HG03175 (cell line): ENCODE results near the gene AAK1.

Experiments
- ATAC-seq: cut with Tn5 transposase; IDR thresholded peaks from one replicate; pipeline ENCODE4 v1.9.1; 2021; ENCODE audit warnings: mild to moderate bottlenecking, moderate library complexity; ENCODE audit not compliant: unreplicated experiment

Gene AAK1

DNA sequence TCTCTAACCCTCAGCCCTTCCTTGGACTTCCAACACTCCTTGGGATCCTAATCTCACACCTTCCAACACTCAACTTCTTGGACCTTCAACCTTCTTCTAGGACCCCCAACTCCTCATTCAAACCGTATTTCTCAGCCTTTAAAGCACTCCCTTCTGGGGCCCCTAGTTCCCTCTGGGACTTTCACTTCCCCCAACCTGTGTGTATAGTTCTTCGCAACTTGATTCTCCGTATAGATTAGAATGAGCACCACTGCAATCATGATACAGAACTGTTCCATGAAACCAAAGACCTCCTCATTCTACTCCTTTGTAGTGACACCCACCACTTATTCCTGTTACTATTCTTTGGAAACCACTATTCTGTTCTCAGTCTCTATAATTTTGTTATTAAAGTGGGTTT lies 144.3 kb downstream of the AAK1 start:
- ATAC-seq: no peak

DNA sequence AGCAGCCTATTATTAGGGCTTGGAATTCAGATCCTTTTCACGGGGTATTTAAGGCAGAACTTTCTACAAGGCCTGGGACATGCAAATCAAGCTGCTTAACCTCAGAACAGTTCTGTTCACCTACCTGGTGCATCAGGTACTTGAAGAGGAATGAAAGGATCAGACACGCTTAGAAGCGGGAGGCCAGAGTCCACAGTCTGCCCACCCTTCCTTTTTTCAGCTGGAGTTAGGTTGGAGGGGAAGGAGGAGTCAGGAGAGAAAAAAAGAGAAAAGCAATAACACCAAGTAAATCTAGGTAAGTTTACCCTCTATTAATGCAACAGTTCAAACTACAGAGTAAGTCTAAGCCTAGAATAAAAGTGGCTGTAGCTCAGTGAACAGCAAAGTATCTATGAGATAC lies 147.7 kb downstream of the AAK1 start:
- ATAC-seq: no peak

DNA sequence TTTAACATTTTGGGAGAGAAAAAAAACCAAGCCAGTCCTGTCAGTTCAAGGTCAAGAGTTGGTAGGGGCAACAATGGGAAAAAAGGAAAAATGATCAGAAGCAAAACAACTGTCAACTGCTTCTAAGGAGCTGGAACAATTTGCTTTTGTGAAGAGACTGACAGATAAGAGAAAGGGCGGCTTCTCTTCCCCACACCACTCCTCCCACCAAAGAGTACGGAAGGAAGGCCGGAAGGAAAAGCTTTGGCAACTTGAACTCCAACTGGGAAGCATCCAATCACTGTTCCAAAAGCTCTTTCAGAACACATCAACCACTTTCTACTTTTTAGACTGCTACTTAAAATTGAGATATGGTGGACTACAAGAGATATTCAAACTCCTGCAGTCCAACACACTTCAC lies 148.5 kb downstream of the AAK1 start:
- ATAC-seq: no peak

DNA sequence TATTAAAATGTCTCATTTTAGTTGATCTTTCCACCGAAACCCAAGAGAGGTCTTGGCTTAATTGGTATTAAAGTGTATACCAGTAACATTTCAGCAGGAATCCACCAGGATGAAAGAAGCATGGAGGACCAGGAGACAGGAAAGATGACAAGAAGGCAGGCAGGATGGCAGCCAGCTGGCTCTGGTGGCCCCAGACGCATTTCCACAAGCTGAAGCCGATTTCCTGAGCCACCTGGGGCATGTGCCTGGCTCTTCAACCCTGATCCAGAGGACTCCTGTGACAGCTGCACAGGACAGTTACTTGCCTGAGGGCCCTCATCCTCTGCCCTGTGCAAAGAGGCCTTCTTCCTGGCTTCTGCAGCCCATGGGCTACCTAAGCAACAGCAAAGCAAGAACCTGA lies 149.4 kb downstream of the AAK1 start:
- no peak for ATAC-seq

DNA sequence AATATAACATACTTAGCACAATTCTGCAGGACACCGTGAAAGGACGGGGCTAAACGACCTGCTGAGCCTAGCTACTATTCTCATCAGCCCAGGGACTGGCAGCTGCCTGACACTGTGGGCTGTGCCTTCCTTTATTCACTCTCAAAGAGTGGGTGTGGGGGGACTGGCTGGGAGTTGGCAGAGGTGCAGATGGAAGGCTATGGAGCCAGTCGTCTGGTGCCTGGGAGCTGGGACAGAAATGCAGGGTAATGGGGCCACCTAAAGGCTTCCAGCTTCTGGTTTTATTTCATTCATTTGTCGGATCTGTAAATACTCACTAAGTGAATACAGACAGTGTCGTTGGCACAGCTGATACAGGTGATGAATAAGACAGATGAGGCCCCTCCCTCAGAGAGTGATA lies 150.3 kb downstream of the AAK1 start:
- no peak for ATAC-seq

DNA sequence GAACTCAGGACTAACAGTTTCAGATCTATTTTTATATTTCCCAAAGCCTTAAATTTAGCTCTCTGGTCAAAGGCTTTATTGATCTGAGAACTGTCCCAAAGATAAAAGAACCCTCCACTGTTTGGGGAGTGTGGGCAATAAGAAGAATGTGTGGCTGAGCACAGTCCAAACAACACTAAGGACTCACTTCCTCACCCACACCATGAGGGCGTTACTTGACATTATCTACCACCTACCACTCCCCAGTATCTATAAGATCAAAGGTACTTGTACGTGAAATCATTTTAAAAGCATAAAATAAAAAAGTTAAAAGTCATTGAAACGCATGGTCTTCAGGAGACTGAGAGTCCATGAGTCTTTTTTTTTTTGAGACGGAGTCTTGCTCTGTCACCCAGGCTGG lies 151.7 kb downstream of the AAK1 start:
- ATAC-seq: no peak

DNA sequence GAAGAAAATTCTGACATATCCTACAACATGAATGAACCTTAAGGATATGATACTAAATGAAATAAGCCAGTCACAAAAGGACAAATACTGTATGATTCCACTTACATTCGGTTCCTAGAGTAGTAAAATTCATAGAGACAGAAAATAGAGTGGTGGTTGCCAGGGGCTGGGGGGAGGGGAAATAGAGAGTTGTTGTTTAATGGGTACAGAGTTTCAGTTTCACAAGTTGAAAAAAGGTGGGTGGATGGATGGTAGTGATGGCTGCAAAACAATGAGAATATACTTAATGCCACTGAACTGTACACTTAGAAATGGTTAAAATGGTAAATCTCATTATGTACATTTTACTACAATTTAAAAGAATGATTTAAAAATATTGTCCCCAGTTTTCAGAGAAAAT lies 153.1 kb downstream of the AAK1 start:
- no peak for ATAC-seq

DNA sequence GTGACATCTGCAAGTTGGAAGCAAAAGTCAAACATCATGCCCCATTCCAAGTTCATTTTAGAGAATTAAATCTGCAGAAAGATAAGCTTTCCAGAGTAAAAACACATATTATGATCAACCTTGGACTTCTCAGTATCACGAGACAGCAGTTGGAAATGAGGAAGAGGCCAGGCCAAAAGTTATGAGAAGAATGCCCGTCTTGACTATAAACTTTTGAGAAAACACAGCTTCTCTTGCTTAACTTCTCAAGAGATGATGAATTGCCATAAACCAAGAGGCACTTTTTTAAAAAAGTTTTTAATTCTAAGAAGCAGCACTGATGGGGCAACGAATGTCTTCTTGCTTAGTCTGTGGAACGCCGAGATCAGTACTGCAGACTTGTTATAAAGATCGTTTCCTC lies 153.7 kb downstream of the AAK1 start:
- ATAC-seq: no peak

DNA sequence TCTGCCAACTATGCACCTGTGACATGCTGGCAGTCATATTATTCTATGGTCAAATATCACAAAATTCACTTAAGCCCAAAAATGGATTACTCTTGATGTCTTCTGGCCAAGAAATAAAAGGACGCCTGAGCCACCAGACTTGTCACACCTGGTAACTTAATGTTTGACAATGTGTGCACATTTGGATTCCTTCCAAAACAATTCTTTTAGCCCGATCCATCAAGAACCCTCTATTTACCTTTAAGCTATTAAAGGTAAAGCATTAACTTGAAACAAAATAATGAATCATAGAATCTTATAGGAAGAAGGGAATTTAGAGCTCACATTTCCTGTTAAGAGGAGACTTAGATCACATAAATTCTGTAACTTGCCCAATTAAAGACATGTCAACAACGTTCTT lies 159.8 kb downstream of the AAK1 start:
- no peak for ATAC-seq

DNA sequence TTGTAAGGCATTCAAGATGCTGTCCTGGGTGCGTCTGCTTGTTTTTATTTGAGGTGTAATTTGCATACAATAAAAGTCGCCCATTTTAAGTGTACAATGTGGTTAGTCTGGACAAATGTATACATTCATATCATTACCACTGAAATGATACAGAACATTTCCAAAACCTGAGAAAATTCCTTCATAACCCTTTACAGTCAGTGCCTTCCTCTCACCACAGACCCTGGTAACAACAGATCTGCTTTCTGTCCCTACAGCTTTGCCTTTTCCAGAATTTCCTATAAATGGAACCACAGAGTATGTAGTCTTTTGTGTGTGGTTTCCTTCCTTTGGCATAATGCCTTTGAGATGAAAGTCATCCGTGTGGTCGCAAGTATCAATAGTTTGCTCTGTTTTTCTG lies 160.5 kb downstream of the AAK1 start:
- no peak for ATAC-seq

DNA sequence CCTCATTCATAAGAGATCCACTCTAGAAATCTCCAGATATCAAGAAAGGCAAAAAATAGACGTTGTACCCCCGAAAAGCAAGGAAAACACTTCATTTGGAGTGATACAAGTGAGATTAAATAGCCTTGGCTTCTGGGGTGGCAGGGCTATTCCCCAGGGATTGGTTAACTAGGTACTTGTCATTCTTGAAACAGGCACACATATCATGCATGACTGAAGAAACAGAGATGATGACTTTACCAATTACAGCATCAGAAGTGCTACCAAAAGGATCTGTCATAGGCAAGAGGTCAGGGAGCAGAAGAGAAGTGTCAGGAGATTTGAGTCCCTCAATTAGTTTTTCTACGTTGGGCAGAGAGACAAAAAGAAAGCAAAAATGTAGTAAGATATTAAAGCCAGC lies 161.1 kb downstream of the AAK1 start:
- ATAC-seq: no peak

DNA sequence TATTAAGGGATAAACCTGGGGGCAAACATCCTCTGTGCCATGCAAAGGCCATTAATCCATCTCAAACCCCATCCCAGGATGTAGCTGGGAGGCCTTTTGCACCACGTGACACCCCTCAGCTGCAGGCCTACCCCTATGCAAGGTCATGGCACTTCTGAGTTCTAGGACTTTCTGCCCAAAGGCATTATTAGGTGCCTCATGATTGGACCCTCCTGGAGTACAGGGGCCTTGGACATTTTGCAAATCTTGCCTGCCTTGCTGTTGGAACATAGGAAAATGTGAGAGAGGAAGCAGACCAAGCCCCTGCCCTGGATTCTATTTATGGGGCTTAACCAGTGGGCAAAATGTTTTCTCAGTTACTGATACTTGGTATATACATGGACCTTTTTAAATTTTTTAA lies 162.1 kb downstream of the AAK1 start:
- ATAC-seq: no peak

DNA sequence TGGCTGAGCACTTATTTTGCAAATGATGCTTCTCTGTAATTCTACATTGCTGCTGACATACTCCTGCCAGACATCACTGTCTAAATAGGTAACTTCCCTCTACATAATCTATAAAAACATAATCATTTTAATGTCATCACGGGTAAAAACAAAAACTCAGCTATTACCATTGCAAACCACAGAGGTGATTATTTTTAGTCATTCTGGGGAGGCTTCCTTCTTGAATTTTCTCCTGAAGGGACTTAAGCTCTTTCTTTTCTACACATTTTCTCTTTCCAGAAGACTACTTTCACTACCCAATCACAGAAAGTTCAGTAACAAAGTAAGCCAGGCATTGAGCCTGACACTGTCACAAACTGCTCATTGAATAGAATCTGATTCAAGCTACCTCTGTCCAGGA lies 165.9 kb downstream of the AAK1 start:
- no peak for ATAC-seq

DNA sequence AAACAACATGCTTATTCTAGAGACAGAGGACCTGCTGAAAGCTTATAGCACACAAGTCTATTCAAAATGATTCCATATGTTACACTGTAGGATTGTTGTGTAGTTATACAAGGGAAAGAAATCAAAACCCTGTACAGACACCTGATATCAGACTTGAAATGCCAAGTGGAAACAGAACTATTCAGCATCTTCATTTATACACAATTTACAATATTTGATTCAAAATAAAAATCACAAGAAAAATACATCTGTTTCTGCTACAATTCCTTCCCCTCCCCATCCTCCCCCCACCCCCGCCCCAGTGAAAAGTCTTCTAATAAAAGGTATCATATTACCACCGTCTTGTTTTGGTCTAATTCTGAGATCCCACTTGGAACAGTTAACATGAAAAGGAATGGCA lies 168.9 kb downstream of the AAK1 start:
- ATAC-seq: no peak

DNA sequence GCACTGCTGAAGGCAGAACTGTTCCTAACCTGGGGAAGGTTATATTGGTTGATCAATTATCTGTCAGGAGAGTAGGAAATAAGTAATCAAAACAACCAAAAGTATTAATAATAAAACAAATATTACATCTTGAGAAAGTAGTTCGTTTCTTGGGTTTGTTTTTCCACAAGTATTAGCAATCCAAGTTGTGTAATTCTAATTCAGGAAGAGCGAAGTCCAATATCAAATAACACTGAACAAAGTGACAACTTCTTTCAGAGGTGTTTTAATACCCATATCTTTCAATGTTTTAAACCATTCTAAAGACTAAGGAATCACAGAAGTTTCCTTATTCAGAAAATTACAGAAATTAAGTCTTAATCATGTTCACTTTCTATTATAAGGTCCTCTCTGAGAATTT lies 171.7 kb downstream of the AAK1 start:
- ATAC-seq: no peak

DNA sequence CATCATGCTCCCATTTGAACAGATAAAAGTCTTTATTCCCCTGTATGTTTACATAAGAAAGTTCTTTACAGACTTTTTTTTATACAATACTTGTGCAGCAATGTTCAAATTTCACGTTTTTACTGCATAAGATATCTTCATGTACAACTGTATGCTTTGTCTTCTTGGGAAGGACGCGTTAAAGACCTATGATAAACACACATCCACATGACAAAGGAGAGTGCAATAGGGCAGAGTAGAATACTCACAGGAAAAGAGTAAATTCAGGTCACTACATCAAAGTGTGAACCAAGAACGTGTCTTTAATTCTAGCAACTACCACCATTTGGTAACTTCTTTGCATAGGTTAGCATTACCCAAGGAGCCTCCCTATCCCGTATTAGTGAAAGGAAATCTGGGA lies 172.6 kb downstream of the AAK1 start:
- no peak for ATAC-seq

DNA sequence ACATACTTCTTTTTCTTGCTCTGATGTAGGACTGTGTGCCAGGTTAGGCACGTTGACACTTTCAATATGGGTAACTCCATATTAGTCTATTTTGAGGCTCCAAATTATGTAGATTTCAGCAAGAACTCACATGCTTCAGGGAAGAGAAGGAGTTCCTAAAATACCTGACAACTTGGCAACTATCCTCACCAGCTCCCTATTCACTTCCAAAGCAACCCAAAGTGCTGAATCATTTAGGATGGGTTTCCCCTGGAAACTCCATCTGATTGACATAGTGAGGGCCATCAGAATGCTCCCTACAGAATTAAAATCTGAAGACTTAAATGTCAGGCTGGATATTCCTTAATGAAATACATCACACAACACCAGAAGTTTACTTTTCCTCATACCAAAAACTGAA lies 173.8 kb downstream of the AAK1 start:
- ATAC-seq: no peak

DNA sequence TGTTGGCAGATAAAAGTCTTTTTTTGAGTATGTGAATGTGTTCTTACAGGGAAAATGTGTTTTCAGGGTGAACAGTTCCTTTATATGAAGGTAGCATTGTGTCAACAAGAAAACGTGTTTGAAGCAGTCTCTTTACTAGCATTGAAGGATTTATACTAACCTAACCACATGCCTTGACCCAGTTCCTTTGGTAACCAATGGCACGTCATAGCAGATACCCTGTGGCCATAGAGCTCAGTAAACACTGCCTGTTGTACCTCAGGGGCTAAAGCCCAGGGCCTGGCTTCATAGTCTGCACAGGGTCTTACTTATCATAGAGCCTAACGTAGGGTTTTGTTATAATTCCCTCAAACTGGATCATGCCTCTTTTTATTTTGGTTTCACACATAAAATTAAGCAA lies 174.2 kb downstream of the AAK1 start:
- no peak for ATAC-seq

DNA sequence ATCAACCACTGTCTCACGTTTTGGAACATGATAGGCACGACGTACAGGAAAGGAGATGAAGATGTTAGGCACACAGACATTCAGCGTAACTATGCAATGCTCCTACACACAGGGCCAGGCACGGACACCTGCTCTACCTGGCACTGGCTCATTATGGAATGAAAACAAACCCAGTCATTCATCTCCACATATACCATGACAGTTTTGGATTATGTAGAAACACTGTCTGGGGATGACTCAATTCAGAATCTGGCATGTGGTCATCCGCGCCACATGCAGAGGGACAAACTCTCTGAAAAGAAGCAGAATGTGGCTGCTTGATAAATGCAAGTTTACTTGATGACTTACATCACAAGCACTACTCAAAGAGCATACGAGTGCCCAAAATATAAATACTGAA lies 176.8 kb downstream of the AAK1 start:
- ATAC-seq: no peak

DNA sequence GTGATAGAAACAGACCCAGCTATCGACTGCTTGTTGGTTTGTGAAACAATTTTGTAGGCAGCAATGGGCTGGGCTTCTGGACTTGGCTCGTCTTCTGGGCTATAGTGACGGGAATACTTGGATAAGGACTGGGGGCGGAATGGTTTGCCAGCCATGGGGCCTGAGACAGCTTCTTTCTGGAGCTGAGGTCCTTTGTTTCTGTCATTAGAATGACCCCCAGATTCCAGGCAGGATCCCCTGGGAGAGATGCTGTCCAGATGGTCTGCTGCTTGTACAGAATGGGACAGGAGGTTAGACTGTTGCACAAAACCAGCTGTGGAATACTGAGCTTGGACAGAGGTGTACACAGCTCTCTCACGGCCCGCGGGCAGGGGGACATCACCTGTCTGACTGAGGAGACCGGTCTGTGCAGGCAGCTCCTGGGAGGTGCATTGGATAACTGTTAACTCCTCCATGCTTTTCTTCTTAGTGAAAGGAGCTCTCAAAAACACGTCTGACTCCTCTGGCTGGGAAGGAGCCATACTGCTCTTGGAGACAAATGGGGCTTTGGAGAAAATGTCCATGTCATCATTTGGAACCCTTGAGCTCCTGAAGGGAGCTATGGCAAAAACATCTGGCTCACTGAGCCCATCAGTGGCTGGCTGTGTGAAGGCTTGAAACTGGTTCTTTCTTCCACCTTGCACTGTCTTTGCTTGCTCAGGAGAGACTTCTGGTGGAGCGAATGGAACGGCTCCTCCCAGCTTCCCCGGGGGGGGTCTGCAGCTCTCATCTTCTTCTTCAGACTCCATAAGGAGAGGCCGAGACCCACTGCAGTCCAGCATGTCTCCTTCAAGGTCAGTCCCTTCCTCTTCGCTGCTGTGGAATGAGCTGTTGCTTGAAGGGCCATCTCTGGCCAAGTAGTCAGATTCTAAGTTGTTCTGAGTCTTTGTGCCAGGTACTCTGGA lies 177.8 kb downstream of the AAK1 start:
- no peak for ATAC-seq

DNA sequence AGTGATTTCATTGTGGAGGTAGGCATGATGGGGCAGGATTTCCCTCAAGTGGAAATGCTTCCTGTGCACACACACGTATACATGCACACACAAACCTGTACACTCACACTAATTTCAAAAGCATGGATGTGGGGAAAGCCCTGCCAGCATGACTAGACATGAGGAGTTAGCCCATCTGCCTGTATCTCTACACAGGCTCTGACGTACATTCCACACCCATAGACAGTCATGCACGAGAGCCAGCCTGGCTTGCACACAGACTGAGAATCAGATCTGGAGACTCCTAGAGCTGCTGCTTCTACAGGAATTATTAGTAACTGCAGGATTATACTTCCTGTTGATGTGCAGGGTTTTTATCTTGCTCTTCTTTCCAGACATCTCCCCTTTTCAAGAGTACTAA lies 179.0 kb downstream of the AAK1 start:
- no peak for ATAC-seq

DNA sequence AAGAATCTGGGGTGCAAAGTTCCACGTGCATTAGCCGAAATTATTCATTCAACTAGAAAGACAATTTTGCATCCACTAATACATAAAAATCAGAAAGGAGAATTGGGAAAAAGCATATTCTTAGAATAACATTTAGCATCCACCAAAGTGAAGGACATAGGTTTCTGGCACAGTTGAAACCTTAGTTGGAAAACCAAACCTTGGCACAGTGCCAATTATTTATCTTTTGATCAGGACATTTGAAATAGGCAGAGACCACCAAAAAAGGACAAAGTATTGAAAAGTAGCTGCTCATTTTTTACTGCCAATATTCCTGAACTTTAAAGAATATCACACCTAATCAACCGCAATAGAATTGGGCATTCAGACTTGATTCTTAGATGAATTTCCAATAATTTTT lies 180.8 kb downstream of the AAK1 start:
- no peak for ATAC-seq

DNA sequence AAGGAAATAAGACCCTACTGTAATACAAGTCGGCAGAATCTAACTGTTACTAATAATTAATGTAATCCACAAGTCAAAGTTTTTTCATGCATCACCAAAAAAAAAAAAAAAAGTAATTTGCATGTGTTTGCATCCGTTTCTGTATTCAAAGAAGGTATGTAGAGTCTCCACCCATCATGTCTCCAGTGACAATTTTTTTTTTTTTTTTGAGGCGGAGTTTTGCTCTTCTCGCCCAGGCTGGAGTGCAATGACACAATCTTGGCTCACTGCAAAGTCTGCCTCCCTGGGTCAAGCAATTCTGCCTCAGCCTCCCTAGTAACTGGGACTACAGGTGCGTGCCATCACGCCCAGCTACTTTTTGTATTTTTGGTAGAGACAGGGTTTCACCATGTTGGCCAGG lies 182.1 kb downstream of the AAK1 start:
- ATAC-seq: no peak
